ENCODE results near the gene ATAD3B. TPM values are rescaled to one million over a fixed set of nuclear protein-coding genes. Genes with fewer than 3 reads are reported as not detected.
"Not testable (repeated sequence)": the region's sequence is repeated elsewhere in the genome, so short reads cannot be mapped to it uniquely, and the experiment has no call there.

ATAD3B gene
- total RNA-seq, 1 experiment from 2014 or later, result 21.1 TPM

GRCh38 chr1:1449099-1449739 is 22.3 kb upstream of the ATAD3B start, which contains the start of gene ATAD3C:
ATAD3C (plus strand) TSS chr1:1449689; CDS start chr1:1450684, 995 bp downstream.
- no peak for DNase-seq (ENCODE audit: extremely low read depth, low read depth)

- not testable (repeated sequence) for DNase-seq (ENCODE audit: extremely low read depth, low read depth)
Measured at GRCh38 chr1:1450616-1451015, 20.9 kb upstream of the ATAD3B start.

- no peak for DNase-seq (ENCODE audit: extremely low read depth, low read depth)
Measured at GRCh38 chr1:1451696-1452364, 19.7 kb upstream of the ATAD3B start.

- not testable (repeated sequence) for DNase-seq (ENCODE audit: extremely low read depth, low read depth)
Measured at GRCh38 chr1:1452365-1452739, 19.2 kb upstream of the ATAD3B start.

DNA sequence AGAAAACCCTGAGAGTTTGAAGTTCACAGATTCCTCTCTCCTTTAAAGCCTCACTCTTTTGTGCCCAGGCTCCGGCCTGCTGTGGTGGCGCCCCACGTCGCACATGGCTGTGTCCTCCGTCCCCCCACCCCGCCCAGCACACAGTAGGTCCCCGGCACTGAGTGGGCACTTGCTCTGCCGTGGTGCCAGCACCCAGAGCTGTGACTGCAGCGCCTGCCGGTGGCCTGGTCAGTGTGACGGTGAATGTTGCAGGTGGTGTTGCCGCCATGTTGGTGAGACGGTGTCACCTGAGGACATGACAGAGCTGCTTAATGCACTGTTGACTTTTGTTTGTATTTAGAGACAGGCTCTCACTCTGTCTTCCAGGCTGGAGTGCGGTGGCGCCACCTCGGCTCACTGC is 18.7 kb upstream of the ATAD3B start:
- no peak for DNase-seq (ENCODE audit: extremely low read depth, low read depth)

DNA sequence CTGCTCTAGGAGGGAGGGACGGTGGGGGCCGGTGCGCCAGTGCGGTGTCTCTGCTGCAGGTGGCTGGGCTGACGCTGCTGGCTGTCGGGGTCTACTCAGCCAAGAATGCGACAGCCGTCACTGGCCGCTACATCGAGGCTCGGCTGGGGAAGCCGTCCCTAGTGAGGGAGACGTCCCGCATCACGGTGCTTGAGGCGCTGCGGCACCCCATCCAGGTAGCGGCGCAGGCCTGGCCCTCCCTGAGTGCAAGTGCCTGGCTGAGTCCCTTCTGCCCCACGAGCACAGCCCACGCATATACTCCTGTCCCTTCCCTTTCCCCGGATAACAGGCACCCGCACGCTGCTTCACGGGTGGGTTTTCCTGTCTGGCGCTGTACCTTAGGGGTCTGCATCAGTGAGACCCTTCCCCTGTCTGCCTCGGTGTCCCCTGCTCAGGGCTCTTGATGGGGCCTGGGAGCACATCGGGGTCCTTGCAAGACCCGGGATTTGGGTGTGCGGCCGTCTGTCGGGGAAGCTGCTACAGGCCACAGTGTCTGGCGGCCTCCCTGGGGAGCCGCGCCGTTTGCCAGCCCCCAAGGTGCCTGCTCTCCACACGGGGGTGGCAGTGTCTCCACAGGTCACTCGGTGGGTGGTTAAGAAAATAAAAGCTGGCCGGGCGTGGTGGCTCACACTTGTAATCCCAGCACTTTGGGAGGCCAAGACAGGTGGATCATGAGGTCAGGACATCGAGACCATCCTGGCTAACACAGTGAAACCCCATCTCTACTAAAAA is 17.1 kb upstream of the ATAD3B start:
- DNase-seq (ENCODE audit: extremely low read depth, low read depth), result not testable (repeated sequence)

- no peak for DNase-seq (ENCODE audit: extremely low read depth, low read depth)
Measured at GRCh38 chr1:1455366-1455884, 16.1 kb upstream of the ATAD3B start.

- DNase-seq (ENCODE audit: extremely low read depth, low read depth), result not testable (repeated sequence)
Measured at GRCh38 chr1:1455934-1456333, 15.6 kb upstream of the ATAD3B start.

DNA sequence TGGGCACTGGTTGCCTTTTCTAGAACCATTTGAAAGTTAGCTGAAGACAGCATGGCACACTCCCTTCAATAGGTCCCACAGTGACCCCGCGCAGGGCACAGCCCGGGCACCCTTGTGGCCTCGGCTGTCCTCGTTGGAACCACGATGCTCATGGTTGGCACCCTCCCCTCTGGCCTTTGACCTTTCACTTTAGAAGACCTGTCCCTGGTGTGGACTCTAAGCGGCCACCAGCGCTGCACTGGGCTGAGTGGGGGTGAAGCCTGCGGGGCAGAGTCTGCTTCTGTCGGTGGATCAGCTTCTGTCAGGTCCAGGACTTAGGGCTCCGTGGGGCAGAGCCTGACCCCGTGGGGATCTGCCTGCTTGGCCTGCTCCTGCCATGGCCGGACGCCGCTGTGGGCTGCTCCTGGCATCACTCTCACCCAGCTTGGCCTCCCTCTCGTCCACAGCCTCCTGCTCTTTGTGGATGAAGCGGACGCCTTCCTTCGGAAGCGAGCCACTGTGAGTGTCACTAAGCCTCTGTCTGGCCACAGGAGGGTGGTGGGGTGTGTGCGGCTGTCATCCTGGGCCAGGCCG is 14.8 kb upstream of the ATAD3B start:
- DNase-seq (ENCODE audit: extremely low read depth, low read depth), result not testable (repeated sequence)

DNA sequence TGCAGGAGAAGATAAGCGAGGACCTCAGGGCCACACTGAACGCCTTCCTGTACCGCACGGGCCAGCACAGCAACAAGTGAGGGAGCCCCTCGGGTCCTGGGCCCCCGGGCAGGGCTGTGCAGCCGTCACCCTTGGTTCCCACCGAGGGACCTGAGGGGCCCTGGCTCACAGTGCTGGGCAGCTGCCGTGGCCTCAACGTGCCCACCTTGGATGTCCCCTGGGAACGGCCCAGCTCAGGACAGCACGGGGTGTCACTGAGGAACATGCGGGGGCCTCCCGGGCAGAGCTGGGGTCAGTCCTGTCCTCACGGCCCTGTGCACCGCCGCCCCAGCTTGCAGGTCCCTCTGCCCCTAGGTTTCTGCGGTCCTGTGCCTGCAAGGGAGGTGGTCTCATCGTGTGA is 12.4 kb upstream of the ATAD3B start:
- not testable (repeated sequence) for DNase-seq (ENCODE audit: extremely low read depth, low read depth)

- DNase-seq (ENCODE audit: extremely low read depth, low read depth), result not testable (repeated sequence)
Measured at GRCh38 chr1:1459711-1460110, 11.9 kb upstream of the ATAD3B start.

DNA sequence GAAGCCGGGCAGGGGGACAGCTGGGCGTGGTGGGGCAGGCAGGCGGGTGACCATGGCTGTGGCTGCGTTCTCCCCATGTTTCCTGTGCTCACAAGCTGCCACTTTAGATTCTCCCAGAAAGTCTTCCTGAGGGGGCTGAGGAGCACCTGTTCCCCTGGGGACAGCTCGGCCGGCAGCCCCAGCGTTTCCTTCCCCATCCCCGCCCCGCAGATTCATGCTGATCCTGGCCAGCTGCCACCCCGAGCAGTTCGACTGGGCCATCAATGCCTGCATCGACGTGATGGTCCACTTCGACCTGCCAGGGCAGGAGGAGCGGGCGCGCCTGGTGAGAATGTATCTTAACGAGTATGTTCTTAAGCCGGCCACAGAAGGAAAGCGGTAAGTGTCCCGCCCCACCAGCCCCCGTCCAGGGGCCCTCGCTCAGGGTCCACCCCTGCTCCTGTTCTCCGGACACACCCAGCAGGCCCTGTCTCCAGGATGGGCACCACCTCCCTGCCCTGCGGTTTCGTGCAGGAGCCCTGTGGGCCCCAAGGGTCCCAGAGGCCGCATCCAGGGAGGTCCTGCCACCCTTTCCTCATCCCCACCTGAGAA is 10.9 kb upstream of the ATAD3B start:
- no peak for DNase-seq (ENCODE audit: extremely low read depth, low read depth)

DNA sequence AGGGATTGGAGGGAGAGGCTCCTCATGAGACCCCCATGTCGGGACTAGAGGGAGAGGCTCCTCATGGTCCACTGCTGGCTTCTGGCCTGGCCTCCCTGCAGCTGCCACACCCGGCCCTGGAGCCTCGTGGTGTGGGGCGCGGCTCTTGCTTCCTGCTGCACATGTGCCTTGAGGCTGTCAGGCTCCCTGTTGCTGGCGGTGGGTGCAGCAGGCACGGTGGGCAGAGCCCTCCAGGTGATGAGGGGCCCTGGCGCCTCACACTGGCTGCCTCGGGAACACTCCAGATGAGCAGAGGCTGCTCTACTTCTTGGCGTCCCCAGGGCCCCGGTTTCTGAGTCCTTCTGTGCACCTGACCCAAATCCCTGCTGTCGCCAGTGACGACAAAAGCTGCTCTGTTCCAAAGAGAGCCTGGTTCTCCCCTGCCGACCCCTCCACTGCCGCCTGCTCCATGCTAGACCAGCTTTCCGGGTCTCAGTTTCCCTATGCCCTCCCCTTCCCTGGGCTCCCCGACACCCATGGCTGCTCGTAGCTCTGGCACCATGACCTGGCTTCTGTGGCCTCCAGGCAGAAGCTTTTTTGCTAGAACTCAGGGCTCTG is 9.7 kb upstream of the ATAD3B start:
- DNase-seq (ENCODE audit: extremely low read depth, low read depth), result no peak

DNA sequence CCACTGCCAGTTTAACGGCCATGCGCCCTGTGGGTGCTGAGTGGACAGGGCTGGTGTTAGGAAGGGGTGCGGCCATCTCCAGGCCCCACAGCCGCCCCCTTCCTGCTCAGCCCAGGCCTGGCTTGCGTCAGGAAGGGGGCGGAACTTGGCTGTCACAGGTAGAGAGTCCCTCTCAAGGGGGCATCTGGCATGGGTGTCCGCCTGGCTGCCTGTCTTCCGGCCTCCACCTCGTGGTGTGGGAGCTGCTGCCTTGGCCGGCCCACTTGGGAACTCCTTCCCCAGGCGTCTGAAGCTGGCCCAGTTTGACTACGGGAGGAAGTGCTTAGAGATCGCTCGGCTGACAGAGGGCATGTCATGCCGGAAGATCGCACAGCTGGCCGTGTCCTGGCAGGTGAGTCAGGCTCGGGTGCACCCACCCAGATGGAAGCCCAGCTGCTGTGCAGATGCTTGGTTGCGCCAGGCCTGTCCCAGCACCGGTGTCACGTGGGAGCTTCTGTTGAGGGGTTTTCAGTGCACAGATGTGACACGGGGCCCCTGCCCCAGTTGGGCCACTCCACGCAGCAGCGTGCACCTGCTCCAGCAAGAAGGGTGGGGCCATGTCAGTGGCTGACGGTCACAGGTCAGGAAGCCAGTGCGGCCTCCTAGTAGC is 9.1 kb upstream of the ATAD3B start:
- no peak for DNase-seq (ENCODE audit: extremely low read depth, low read depth)

DNA sequence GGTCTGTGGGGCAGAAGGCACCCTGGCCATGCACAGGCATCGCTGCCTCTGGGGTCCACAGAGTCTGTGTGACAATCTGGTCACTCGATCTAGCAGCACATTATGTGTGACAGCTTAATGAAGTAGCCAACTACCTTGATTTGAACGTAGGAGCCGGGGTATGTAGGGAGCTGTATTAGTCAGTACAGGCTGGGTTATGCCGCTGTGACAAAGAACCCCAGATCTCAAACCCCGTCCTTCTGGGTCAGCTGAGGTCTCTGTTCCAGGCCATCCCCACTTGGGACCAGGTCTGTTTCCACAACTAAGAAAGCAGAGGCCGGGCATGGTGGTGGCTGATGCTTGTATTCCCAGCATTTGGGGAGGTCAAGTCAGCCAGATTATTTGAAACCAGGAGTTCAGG is 8.3 kb upstream of the ATAD3B start:
- no peak for DNase-seq (ENCODE audit: extremely low read depth, low read depth)

- DNase-seq (ENCODE audit: extremely low read depth, low read depth), result not testable (repeated sequence)
Measured at GRCh38 chr1:1468196-1468985, 3.2 kb upstream of the ATAD3B start.

GRCh38 chr1:1470626-1471388 is 758 bp upstream of the ATAD3B start:
- no peak for DNase-seq (ENCODE audit: extremely low read depth, low read depth)

All from NCI-H460 (cell line).